Caco-2 (cell line): ENCODE results near the gene PDE6C. TPM values are rescaled to one million over a fixed set of nuclear protein-coding genes. Genes with fewer than 3 reads are reported as not detected.

Experiments used
- Bru-seq: library from RNA; stranded (reverse); fragments of 400-500 nt; gene quantifications from one replicate; lab custom pipeline; 2021; lab: Mats Ljungman, UMichigan
- BruChase-seq, 2 experiments: library from RNA; stranded (reverse); fragments of 400-500 nt; gene quantifications; one replicate each; lab custom pipeline; 2021; lab: Mats Ljungman, UMichigan
- BruUV-seq: library from RNA; stranded (reverse); fragments of 400-500 nt; replicated peaks from 2 replicates; lab custom pipeline; 2021; lab: Mats Ljungman, UMichigan
- CTCF ChIA-PET: fragments of 300-600 bp; sonication (Branson Sonifier 250); formaldehyde crosslinking; loops from one replicate; lab custom pipeline; 2022; ENCODE audit warnings: antibody characterized with exemption; lab: Charles Lee
- POLR2A ChIA-PET: fragments of 300-600 bp; sonication (Branson Sonifier 250); formaldehyde crosslinking; loops from one replicate; lab custom pipeline; 2022; ENCODE audit warnings: antibody characterized with exemption; lab: Charles Lee
- DNase-seq, 2 experiments: peaks; one replicate each; pipeline versions ENCODE4 v3.0.0 to v3.0.0-alpha.2; 2020 to 2022
- H3K27me3 ChIP-seq: replicated peaks from 2 replicates; pipeline ENCODE4 v1.6.0; 2011; ENCODE audit warnings: low read length; ENCODE audit not compliant: control insufficient read depth, insufficient read depth
- H3K36me3 ChIP-seq: 2 replicates; pipeline ENCODE4 v1.5.1; 2011; ENCODE audit warnings: low read length; ENCODE audit not compliant: control insufficient read depth, insufficient read depth
- H3K4me1 ChIP-seq: fragments of 250-450 bp; sonication (Bioruptor Pico); 2 replicates; pipeline ENCODE4 v1.5.1; 2020; ENCODE audit warnings: mild to moderate bottlenecking
- H3K4me3 ChIP-seq: 2 replicates; pipeline ENCODE4 v1.5.1; 2011; ENCODE audit warnings: low read depth, mild to moderate bottlenecking, control low read depth, low read length
- H3K9me3 ChIP-seq: fragments of 250-450 bp; sonication (Bioruptor Pico); 2 replicates; pipeline ENCODE4 v1.5.1; 2020; ENCODE audit warnings: mild to moderate bottlenecking, moderate library complexity
- H3K27ac Mint-ChIP-seq: one replicate; pipeline ENCODE4 v1.8.0; 2022; ENCODE audit warnings: mixed read lengths; ENCODE audit not compliant: unreplicated experiment
- H3K27me3 Mint-ChIP-seq: one replicate; pipeline ENCODE4 v1.8.0; 2022; ENCODE audit warnings: mixed read lengths; ENCODE audit not compliant: insufficient read depth, unreplicated experiment
- H3K36me3 Mint-ChIP-seq: one replicate; pipeline ENCODE4 v1.8.0; 2022; ENCODE audit warnings: mild to moderate bottlenecking, mixed read lengths; ENCODE audit not compliant: insufficient read depth, unreplicated experiment
- H3K4me1 Mint-ChIP-seq: one replicate; pipeline ENCODE4 v1.8.0; 2022; ENCODE audit warnings: low read depth, mixed read lengths; ENCODE audit not compliant: unreplicated experiment
- H3K4me3 Mint-ChIP-seq: one replicate; pipeline ENCODE4 v1.8.0; 2022; ENCODE audit warnings: mild to moderate bottlenecking, moderate library complexity, mixed read lengths; ENCODE audit not compliant: unreplicated experiment
- H3K9me3 Mint-ChIP-seq: one replicate; pipeline ENCODE4 v1.8.0; 2022; ENCODE audit warnings: mixed read lengths; ENCODE audit not compliant: unreplicated experiment
- CTCF ChIP-seq, 2 experiments: fragments of 200-600 bp in 1 of 2; IDR thresholded peaks; 1 replicate in 1 of 2; 2 replicates in 1 of 2; pipeline versions ENCODE4 v1.5.1 to v1.8.0; 2011 to 2022; ENCODE audit warnings: antibody characterized with exemption in 1 of 2, control low read depth in 1 of 2, inconsistent platforms in 1 of 2, low read depth in 1 of 2, low read length in 1 of 2, mild to moderate bottlenecking in 1 of 2, moderate library complexity in 1 of 2; ENCODE audit not compliant: insufficient read depth in 1 of 2, severe bottlenecking in 1 of 2, unreplicated experiment in 1 of 2
- intact Hi-C: fragments of 100-400 bp; cut with micrococcal nuclease; formaldehyde crosslinking; loops from one replicate; pipeline ENCODE4 v1.10.0; 2022; ENCODE audit not compliant: unreplicated experiment
- long read RNA-seq: library from polyadenylated mRNA; stranded (forward); transcript quantifications from one replicate; pipeline ENCODE4 v2.0.0, GENCODE V29; 2022
- total RNA-seq: library from RNA; stranded (reverse); gene quantifications from 2 replicates; pipeline ENCODE4 v1.2.3, GENCODE V29; 2022

PDE6C gene
- total RNA-seq (not detected in 2 replicates), Bru-seq, nascent RNA (percentile 6 among the genes with signal in this experiment), BruChase-seq, experiment 1, labeled RNA remaining after a 2-hour chase (percentile 7 among the genes with signal in this experiment), BruChase-seq, experiment 2, labeled RNA remaining after a 6-hour chase (percentile 4 among the genes with signal in this experiment)
- long read RNA-seq = 0 reads

GRCh38 chr10:93612311-93612710 is at the start of gene PDE6C:
TSS of gene PDE6C (plus strand) at chr10:93612537. CDS start at chr10:93612726, 189 bp downstream.
- Mint-ChIP-seq H3K9me3 (no peaks in the 10 kb centered on the region), H3K36me3 (no peaks in the 10 kb centered on the region), H3K4me3 (no peak within 1 kb of the TSS), H3K27me3 (no peaks in the 10 kb centered on the region), H3K27ac (no peak within 1 kb of the TSS), H3K4me1 (no peaks in the 10 kb centered on the region)
- Histone ChIP-seq H3K9me3 (no peaks in the 10 kb centered on the region), H3K4me3 (no peak within 1 kb of the TSS), H3K27me3 (no peaks in the 10 kb centered on the region), H3K36me3 (no peaks in the 10 kb centered on the region), H3K4me1 (no peaks in the 10 kb centered on the region)
- no TSS peak for BruUV-seq
- no peak for DNase-seq
- POLR2A ChIA-PET = no interaction called here
- intact Hi-C loops = no loop called here
- no peak for TF ChIP-seq CTCF (IDR thresholded peaks at IDR 0.05; ENCODE audit: insufficient read depth in 1 of 2, low read depth in 1 of 2, low read length in 1 of 2, severe bottlenecking in 1 of 2, unreplicated experiment in 1 of 2)
- CTCF ChIA-PET = no interaction called here

GRCh38 chr10:93565446-93565845 is 46.9 kb upstream of the PDE6C start:
- no TSS peak for BruUV-seq
- intact Hi-C loops = no loop called here
- H3K4me3 ChIP-seq = no peak overlapping the region
- POLR2A ChIA-PET = no interaction called here
- no peak for TF ChIP-seq CTCF (IDR thresholded peaks at IDR 0.05; ENCODE audit: insufficient read depth in 1 of 2, low read depth in 1 of 2, low read length in 1 of 2, severe bottlenecking in 1 of 2, unreplicated experiment in 1 of 2)
- no peaks in the 10 kb centered on the region for H3K36me3 Mint-ChIP-seq
- H3K4me1 Mint-ChIP-seq = peaks cover 8% of the 10 kb centered on the region
- no peaks in the 10 kb centered on the region for H3K27me3 Mint-ChIP-seq
- H3K4me3 Mint-ChIP-seq = peak overlapping the region; percentile 42
- DNase-seq = no peak
- H3K4me1 ChIP-seq = peaks cover 18% of the 10 kb centered on the region
- no peaks in the 10 kb centered on the region for H3K36me3 ChIP-seq
- H3K27ac Mint-ChIP-seq = no peak overlapping the region
- no peaks in the 10 kb centered on the region for H3K27me3 ChIP-seq
- no peaks in the 10 kb centered on the region for H3K9me3 Mint-ChIP-seq
- H3K9me3 ChIP-seq = no peaks in the 10 kb centered on the region
- CTCF ChIA-PET = no interaction called here

GRCh38 chr10:93566435-93567276 is 45.7 kb upstream of the PDE6C start, which contains the start of gene FFAR4:
TSS of gene FFAR4 (plus strand) at chr10:93566665. CDS start at chr10:93566721, 56 bp downstream.
- peak; percentile 81 to 82 for DNase-seq
- Mint-ChIP-seq H3K27ac (peak within 1 kb of the TSS; percentile 58), H3K36me3 (no peaks in the 10 kb centered on the region), H3K9me3 (no peaks in the 10 kb centered on the region), H3K4me1 (peaks cover 14% of the 10 kb centered on the region), H3K27me3 (no peaks in the 10 kb centered on the region), H3K4me3 (peak within 1 kb of the TSS; percentile 81)
- intact Hi-C loops = no loop called here
- POLR2A ChIA-PET = interaction anchor here (0.6 to 1.0 kb wide), 2 partner anchors 10 to 12 kb away, joined by 3 to 4 read pairs; no protein-coding TSS in a partner anchor
- Histone ChIP-seq H3K36me3 (no peaks in the 10 kb centered on the region), H3K9me3 (no peaks in the 10 kb centered on the region), H3K4me1 (peaks cover 29% of the 10 kb centered on the region), H3K4me3 (peak within 1 kb of the TSS; percentile 65), H3K27me3 (no peaks in the 10 kb centered on the region)
- no peak for TF ChIP-seq CTCF (IDR thresholded peaks at IDR 0.05; ENCODE audit: insufficient read depth in 1 of 2, low read depth in 1 of 2, low read length in 1 of 2, severe bottlenecking in 1 of 2, unreplicated experiment in 1 of 2)
- no TSS peak for BruUV-seq
- CTCF ChIA-PET = interaction anchor here (0.6 to 0.9 kb wide), 2 partner anchors 12 to 114 kb away, joined by 4 to 6 read pairs; no protein-coding TSS in a partner anchor
